HepG2 (cell line): Measurements from ENCODE around the gene ZCCHC3. TPM values are rescaled to one million over a fixed set of nuclear protein-coding genes. Genes with fewer than 3 reads are reported as not detected.

ENCODE experiments used
- CBX1 ChIP-seq: IDR thresholded peaks from one replicate; pipeline ENCODE4 v1.6.1; 2016; ENCODE audit warnings: antibody characterized with exemption, low read depth
- ELF4 ChIP-seq: sonication (generic); formaldehyde crosslinking; IDR thresholded peaks from 2 replicates; pipeline ENCODE4 v1.5.0; 2020; ENCODE audit warnings: missing genetic modification reagents, mild to moderate bottlenecking, moderate library complexity, borderline replicate concordance
- GMEB2 ChIP-seq: IDR thresholded peaks from 2 replicates; pipeline ENCODE4 v1.6.1; 2016; ENCODE audit warnings: missing biosample characterization, missing genetic modification reagents, low read depth
- HMGXB3 ChIP-seq: sonication (generic); formaldehyde crosslinking; IDR thresholded peaks from 2 replicates; pipeline ENCODE4 v1.4.0; 2020; ENCODE audit warnings: missing genetic modification reagents, borderline replicate concordance
- HNRNPH1 ChIP-seq: fragments of 200-400 bp; formaldehyde crosslinking; optimal IDR thresholded peaks from 2 replicates; pipeline ENCODE3; 2017; ENCODE audit warnings: mild to moderate bottlenecking, low read depth, low read length
- HNRNPK ChIP-seq: fragments of 200-400 bp; formaldehyde crosslinking; IDR thresholded peaks from 2 replicates; pipeline ENCODE4 v1.6.1; 2018; ENCODE audit warnings: low read length, low read depth, moderate library complexity, mild to moderate bottlenecking; ENCODE audit not compliant: poor library complexity, severe bottlenecking
- IRF1 ChIP-seq: sonication (generic); formaldehyde crosslinking; IDR thresholded peaks from 2 replicates; pipeline ENCODE4 v1.4.0; 2020; ENCODE audit warnings: low read depth, mild to moderate bottlenecking, missing genetic modification reagents
- KAT7 ChIP-seq: IDR thresholded peaks from 2 replicates; pipeline ENCODE4 v1.6.1; 2018; ENCODE audit warnings: borderline replicate concordance, missing compliant biosample characterization
- NFATC3 ChIP-seq: sonication (generic); formaldehyde crosslinking; IDR thresholded peaks from 2 replicates; pipeline ENCODE4 v1.5.1; 2020; ENCODE audit warnings: mild to moderate bottlenecking, missing genetic modification reagents
- NFE2 ChIP-seq: sonication (generic); formaldehyde crosslinking; IDR thresholded peaks from 2 replicates; pipeline ENCODE4 v1.4.0; 2020; ENCODE audit warnings: missing genetic modification reagents
- NRL ChIP-seq: sonication (generic); formaldehyde crosslinking; IDR thresholded peaks from 2 replicates; pipeline ENCODE4 v1.5.0; 2020; ENCODE audit warnings: missing genetic modification reagents, mild to moderate bottlenecking, moderate library complexity, borderline replicate concordance
- SRY ChIP-seq: sonication (generic); formaldehyde crosslinking; IDR thresholded peaks from 2 replicates; pipeline ENCODE4 v1.8.0; 2022; ENCODE audit warnings: mild to moderate bottlenecking, missing genetic modification reagents
- TCF7 ChIP-seq: sonication (generic); IDR thresholded peaks from 2 replicates; pipeline ENCODE4 v1.6.1; 2016; ENCODE audit warnings: antibody characterized with exemption, low read depth
- TGIF2 ChIP-seq: IDR thresholded peaks from 2 replicates; pipeline ENCODE4 v1.6.1; 2016; ENCODE audit warnings: control low read depth, missing compliant biosample characterization
- THRA ChIP-seq: sonication (generic); formaldehyde crosslinking; IDR thresholded peaks from 2 replicates; pipeline ENCODE4 v1.4.0; 2020; ENCODE audit warnings: missing genetic modification reagents, borderline replicate concordance
- YY1 ChIP-seq: IDR thresholded peaks from 2 replicates; pipeline ENCODE4 v1.6.1; 2011; ENCODE audit warnings: low read length, low read depth, moderate library complexity, mild to moderate bottlenecking; ENCODE audit not compliant: insufficient read depth, insufficient replicate concordance
- ZFP41 ChIP-seq: sonication (generic); formaldehyde crosslinking; IDR thresholded peaks from 2 replicates; pipeline ENCODE4 v1.4.0; 2020; ENCODE audit warnings: mild to moderate bottlenecking, missing genetic modification reagents, borderline replicate concordance
- ZKSCAN5 ChIP-seq: sonication (generic); formaldehyde crosslinking; IDR thresholded peaks from 2 replicates; pipeline ENCODE4 v1.5.1; 2020; ENCODE audit warnings: mild to moderate bottlenecking, missing genetic modification reagents
- ZNF451 ChIP-seq: sonication (generic); formaldehyde crosslinking; IDR thresholded peaks from 2 replicates; pipeline ENCODE4 v1.5.0; 2020; ENCODE audit warnings: mild to moderate bottlenecking, missing genetic modification reagents
- ZNF761 ChIP-seq: sonication (generic); formaldehyde crosslinking; conservative IDR thresholded peaks from 2 replicates; pipeline ENCODE4 v1.4.0; 2020; ENCODE audit warnings: mild to moderate bottlenecking, missing genetic modification reagents
- ZSCAN30 ChIP-seq: sonication (generic); formaldehyde crosslinking; IDR thresholded peaks from 2 replicates; pipeline ENCODE4 v1.5.0; 2020; ENCODE audit warnings: mild to moderate bottlenecking, missing genetic modification reagents
- polyA plus RNA-seq, 8 experiments: library from polyadenylated mRNA; depleted of rRNA in 3 of 8; stranded (reverse) in 7 of 8; unstranded in 1 of 8; fragments of >200 nt; fragmentation: Illumina TruSeq in 4 of 8; extraction: Trizol in 4 of 8; gene quantifications; 2 replicates each; pipeline versions ENCODE4 v1.2.1 to v1.2.3, GENCODE V29; 2011 to 2016; ENCODE audit warnings: low read depth in 4 of 8, missing spikeins in 1 of 8, mixed read lengths in 1 of 8; ENCODE audit not compliant: insufficient read depth in 1 of 8
- total RNA-seq, 5 experiments: library from RNA; depleted of rRNA; stranded (reverse); fragments of >200 nt; fragmentation: Illumina TruSeq; extraction: Trizol; gene quantifications; 2 replicates each; pipeline ENCODE4 v1.2.3, GENCODE V29; 2016; ENCODE audit warnings: low read depth in 1 of 5

Gene ZCCHC3
- total and polyA plus RNA-seq, 2 of the 13 experiments (the other 11 are each of a cell fraction or from before 2014, with no cell fraction given): 46.6 to 63.0 TPM

- TF ChIP-seq HMGXB3 (peak; percentile 91; the same call in 1 of the 2 replicates), SRY (CRISPR knock-in tag) (peak; percentile 97; the same call in 1 of the 2 replicates), HNRNPH1 (no peak), ZSCAN30 (CRISPR knock-in tag) (peak; percentile 90; the same call in 1 of the 2 replicates), TGIF2 (CRISPR knock-in tag) (peak; percentile 96), ZKSCAN5 (CRISPR knock-in tag) (0 out of 2 replicates have a peak, but pooled peaks have one; percentile 10), HNRNPK (peak; percentile 94), GMEB2 (CRISPR knock-in tag) (peak; percentile 70; the same call in 1 of the 2 replicates), YY1 (peak; percentile 64), TCF7 (no peak), KAT7 (no peak; the same call in 1 of the 2 replicates), NFE2 (CRISPR knock-in tag) (0 out of 2 replicates have a peak, but pooled peaks have one; percentile 3), IRF1 (CRISPR knock-in tag) (peak; percentile 93), THRA (CRISPR knock-in tag) (peak; percentile 85), NRL (CRISPR knock-in tag) (peak; percentile 95), ZFP41 (CRISPR knock-in tag) (peak; percentile 79; the same call in 1 of the 2 replicates), NFATC3 (CRISPR knock-in tag) (no peak; the same call in 1 of the 2 replicates), CBX1 (peak; percentile 94), ZNF451 (CRISPR knock-in tag) (peak; percentile 99), ELF4 (CRISPR knock-in tag) (peak; percentile 85; the same call in 1 of the 2 replicates), ZNF761 (peak; percentile 98)
Observed at GRCh38 chr20:324177-325044, 27.0 kb downstream of the ZCCHC3 start (continued).
